ENCODE measurements around the gene USP32. TPM values are rescaled to one million over a fixed set of nuclear protein-coding genes. Genes with fewer than 3 reads are reported as not detected.
A peak's percentile ranks its signal among the peaks of the same experiment; 100 is the strongest.
"Not testable (repeated sequence)": the region's sequence is repeated elsewhere in the genome, so short reads cannot be mapped to it uniquely, and the experiment has no call there.

The USP32 gene
- total RNA-seq, 2 experiments from 2014 or later: 35.8 to 40.1 TPM

DNA sequence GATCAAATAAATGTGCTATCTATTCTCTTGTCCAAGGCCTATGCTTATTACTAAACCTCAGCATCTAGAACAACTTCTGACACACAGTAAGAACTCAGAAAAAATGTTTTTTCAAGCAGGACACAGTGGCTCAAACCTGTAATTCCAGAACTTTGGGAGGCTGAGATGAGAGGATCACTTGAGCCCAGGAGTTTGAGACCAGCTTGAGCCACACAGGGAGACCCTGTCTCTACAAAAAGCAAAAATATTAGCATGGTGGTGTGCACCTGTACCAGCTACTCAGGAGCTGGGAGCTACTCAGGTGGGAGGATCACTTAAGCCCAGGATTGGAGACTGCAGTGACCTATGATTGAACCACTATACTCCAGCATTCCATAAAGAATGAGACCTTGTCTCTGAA lies 32.5 kb downstream of the USP32 start:
- Mint-ChIP-seq H3K4me3 (no peak overlapping the region), H3K36me3 (ENCODE audit: low read depth) (no peaks in the 10 kb centered on the region), H3K27ac (no peak overlapping the region), H3K9me3 (no peaks in the 10 kb centered on the region), H3K4me1 (peaks cover 39% of the 10 kb centered on the region), H3K27me3 (no peaks in the 10 kb centered on the region)
- ChIA-PET POLR2A (interaction anchor here (0.8 kb wide), 1 partner anchor 33 kb away, joined by 3 read pairs; the partner anchor contains the start of gene USP32), CTCF (interaction anchor here (0.6 to 1.4 kb wide), 3 partner anchors 13 to 666 kb away, joined by 3 to 6 read pairs (median 3); no protein-coding TSS in a partner anchor)
- DNase-seq: no peak

DNA sequence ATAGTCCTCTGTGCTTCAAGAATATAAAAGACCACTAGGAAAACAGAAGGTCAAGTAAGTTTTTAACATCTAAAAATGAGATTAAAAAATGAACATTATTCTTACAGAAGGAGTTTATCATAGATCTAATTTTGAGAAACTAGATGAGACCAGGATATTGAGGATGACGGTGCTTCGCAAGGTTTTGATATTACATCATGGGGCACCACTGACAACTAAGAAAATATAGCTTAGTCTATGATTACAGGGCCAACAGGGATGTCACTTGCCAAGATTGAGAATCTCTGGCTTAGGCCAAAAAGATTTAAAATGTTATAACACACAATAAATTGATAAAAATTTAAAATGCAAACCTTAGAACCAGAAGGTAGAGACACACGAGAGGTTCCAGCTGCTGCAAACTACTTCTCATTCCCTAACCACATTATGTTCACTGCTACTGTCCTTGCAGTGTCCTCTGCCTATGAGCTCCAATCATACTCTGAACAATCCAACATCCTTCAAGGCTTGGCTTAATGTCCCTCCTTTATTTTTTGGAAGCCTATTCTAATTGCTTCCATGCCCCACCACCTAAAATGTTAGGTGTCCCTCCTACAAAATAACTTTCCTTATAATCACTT lies 33.2 kb downstream of the USP32 start:
- POLR2A ChIA-PET: interaction anchor here (0.8 kb wide), 1 partner anchor 33 kb away, joined by 3 read pairs; the partner anchor contains the start of gene USP32
- Mint-ChIP-seq H3K27ac (peak overlapping the region; percentile 48), H3K4me3 (no peak overlapping the region), H3K27me3 (no peaks in the 10 kb centered on the region), H3K4me1 (peaks cover 42% of the 10 kb centered on the region), H3K9me3 (no peaks in the 10 kb centered on the region), H3K36me3 (ENCODE audit: low read depth) (no peaks in the 10 kb centered on the region)
- no peak for DNase-seq
- CTCF ChIA-PET: interaction anchor here (0.6 to 1.4 kb wide), 3 partner anchors 12 to 666 kb away, joined by 3 to 6 read pairs (median 3); no protein-coding TSS in a partner anchor

DNA sequence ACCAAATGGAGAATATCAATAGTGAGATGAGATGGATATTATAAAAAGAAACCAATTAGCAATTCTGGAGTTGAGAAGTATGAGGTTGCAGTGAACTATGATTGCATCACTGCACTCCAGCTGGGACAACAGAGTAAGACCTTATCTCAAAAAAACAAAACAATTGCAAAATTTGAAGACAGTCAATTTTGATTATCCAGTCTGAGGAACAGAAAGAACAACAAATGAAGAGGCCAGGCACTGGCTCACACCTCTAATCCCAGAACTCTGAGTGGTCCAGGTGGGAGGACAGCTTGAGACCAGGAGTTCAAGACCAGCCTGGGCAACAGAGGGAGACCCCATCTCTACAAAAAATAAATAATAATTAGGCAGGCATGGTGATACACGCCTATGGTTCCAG lies 35.0 kb downstream of the USP32 start:
- peaks cover 44% of the 10 kb centered on the region for H3K4me1 Mint-ChIP-seq
- H3K36me3 Mint-ChIP-seq (ENCODE audit: low read depth): no peaks in the 10 kb centered on the region
- DNase-seq: no peak
- H3K27me3 Mint-ChIP-seq: no peaks in the 10 kb centered on the region
- no peaks in the 10 kb centered on the region for H3K9me3 Mint-ChIP-seq
- H3K27ac Mint-ChIP-seq: peak overlapping the region; percentile 56
- POLR2A ChIA-PET: interaction anchor here (3.4 kb wide), 1 partner anchor 35 kb away, joined by 17 read pairs; the partner anchor contains the start of gene USP32
- no peak overlapping the region for H3K4me3 Mint-ChIP-seq
- CTCF ChIA-PET: interaction anchor here (0.6 to 1.8 kb wide), 2 partner anchors 16 to 35 kb away, joined by 3 to 4 read pairs; partner anchors contain the start of gene USP32

DNA sequence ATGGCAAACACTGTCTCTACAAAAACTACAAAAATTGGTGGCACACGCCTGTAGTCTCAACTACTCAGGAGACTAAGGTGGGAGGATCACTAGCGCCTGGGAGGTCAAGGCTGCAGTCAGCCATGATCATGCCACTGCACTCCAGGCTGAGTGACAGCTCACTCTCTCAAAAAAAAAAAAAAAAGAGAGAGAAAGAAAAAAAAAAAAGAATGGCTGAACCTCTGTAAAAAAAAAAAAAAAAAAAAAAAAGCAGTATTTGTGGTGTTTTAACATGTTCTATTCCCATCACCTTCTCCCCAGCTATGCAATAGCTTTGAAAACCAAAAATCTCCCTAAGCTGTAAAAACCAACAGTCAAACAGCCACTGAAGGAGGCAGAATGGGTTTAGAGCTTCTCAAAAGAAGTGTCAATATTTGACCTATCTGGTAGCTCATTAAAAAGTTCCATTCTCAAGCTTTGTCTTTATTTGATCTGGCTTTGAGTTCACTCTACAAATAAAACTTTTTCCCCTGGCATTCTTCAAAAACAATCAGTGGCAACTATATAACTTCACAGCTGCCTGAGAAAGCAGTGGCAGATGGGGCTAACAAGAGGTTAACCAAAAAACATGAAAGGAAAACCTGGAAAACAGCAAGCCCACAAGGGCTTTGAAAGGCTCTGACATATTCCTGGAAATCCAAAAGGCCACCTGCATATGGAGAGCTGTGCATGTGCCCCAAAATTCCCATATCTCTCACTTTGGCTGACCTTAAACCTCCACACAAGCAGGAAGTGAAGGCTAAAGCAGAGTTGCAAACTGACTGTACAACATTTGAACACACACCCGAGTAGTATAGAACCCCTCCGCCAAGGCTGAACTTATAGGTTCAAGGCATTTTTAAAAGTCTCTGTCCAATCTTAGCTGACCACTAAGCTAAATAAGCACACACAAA lies 36.0 kb downstream of the USP32 start:
- Mint-ChIP-seq H3K36me3 (ENCODE audit: low read depth) (no peaks in the 10 kb centered on the region), H3K27me3 (no peaks in the 10 kb centered on the region), H3K4me3 (peak overlapping the region; percentile 15), H3K9me3 (no peaks in the 10 kb centered on the region), H3K27ac (peak overlapping the region; percentile 83), H3K4me1 (peaks cover 44% of the 10 kb centered on the region)
- no peak for DNase-seq
- ChIA-PET CTCF (interaction anchor here (0.6 to 1.8 kb wide), 3 partner anchors 17 to 271 kb away, joined by 4 to 5 read pairs (median 5); partner anchors contain the start of gene USP32), POLR2A (interaction anchor here (0.5 to 3.4 kb wide), 3 partner anchors 13 to 581 kb away, joined by 3 to 17 read pairs (median 4); partner anchors contain the start of gene USP32)

DNA sequence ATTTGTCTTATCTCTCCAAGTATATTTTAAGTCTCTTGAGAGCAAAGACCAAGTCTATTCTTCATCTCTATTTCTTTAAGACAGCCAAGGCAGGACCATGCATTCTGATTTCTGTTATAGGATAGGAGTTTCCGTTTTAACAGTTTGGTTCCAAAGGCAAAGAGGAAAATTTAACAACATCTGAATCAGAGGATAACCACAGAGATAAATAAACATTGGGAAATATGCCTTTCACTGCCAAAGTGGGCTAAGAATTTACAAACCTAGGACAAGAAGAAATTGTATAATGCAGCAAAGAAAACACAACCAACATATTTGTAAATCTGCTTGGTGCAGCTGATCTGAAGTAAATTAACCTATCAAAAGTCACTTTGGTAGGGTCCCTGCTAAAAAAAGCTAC lies 37.7 kb downstream of the USP32 start:
- Mint-ChIP-seq H3K4me3 (no peak overlapping the region), H3K27me3 (no peaks in the 10 kb centered on the region), H3K9me3 (no peaks in the 10 kb centered on the region), H3K27ac (peak overlapping the region; percentile 83), H3K36me3 (ENCODE audit: low read depth) (no peaks in the 10 kb centered on the region), H3K4me1 (peaks cover 44% of the 10 kb centered on the region)
- no peak for DNase-seq
- ChIA-PET CTCF (interaction anchor here (1.2 kb wide), 1 partner anchor 123 kb away, joined by 3 read pairs; no protein-coding TSS in a partner anchor), POLR2A (no interaction called here)

DNA sequence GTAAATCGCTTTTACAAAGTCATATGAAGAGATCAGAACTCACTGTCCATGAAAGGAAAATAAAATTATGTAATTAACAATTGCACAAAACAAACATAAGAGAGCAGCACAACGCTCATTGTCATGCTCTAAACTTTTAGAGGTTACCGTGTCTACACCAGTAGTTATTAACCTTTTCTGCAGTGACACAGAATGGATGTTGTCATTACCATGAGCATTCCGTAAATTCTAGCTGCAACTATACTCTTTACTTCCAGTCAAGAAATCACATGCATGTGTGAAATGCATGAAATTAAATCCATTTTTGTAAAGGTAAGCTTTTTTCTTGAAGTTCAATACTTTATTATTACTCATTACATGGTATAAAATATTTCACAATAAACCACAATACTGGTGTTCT lies 38.2 kb downstream of the USP32 start:
- no peaks in the 10 kb centered on the region for H3K36me3 Mint-ChIP-seq (ENCODE audit: low read depth)
- no peaks in the 10 kb centered on the region for H3K9me3 Mint-ChIP-seq
- POLR2A ChIA-PET: interaction anchor here (1.1 kb wide), 1 partner anchor 15 kb away, joined by 3 read pairs; no protein-coding TSS in a partner anchor
- no peak overlapping the region for H3K27ac Mint-ChIP-seq
- no peak for DNase-seq
- H3K27me3 Mint-ChIP-seq: no peaks in the 10 kb centered on the region
- CTCF ChIA-PET: interaction anchor here (1.2 kb wide), 1 partner anchor 122 kb away, joined by 3 read pairs; no protein-coding TSS in a partner anchor
- H3K4me1 Mint-ChIP-seq: peaks cover 39% of the 10 kb centered on the region
- no peak overlapping the region for H3K4me3 Mint-ChIP-seq

DNA sequence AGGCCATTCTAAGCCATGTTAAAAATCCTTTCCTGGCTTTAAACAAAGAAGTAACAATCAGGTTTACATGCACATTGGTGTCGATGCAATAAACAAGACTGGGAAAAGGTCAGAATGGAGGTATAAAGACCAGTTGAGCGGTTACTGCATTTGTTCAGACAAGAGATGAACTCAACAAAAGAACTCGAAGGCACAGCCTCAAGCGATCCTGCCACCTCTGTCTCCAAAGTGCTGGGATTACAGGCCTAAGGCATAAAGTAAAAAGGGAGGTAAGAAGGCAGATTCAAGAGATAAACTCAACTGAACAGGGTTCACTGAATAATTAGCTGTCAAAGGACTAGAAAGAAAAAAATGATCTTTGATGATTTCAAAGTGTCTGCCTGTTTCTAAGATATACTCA lies 39.4 kb downstream of the USP32 start:
- Mint-ChIP-seq H3K9me3 (no peaks in the 10 kb centered on the region), H3K36me3 (ENCODE audit: low read depth) (peaks cover 3% of the 10 kb centered on the region), H3K27ac (no peak overlapping the region), H3K4me3 (no peak overlapping the region), H3K4me1 (peaks cover 32% of the 10 kb centered on the region), H3K27me3 (no peaks in the 10 kb centered on the region)
- ChIA-PET CTCF (no interaction called here), POLR2A (no interaction called here)
- no peak for DNase-seq

DNA sequence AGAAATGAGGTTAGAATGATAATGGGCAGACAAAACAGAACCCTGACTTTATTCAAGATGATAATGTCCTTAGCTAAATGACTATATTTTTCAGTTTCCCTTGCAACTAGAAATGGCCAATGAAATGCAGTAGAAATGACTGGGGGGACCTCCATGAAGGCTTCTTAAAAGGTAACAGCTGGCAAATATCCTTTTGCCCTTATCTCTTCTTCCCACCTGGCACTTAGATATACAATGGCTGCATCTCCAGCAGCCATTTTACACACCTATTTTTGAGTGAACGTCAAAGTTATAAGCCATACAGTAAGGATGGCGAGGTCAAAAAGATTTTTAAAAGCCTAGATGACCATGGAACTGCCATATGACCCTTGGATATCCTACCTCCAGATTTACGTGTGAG lies 39.9 kb downstream of the USP32 start:
- H3K27ac Mint-ChIP-seq: no peak overlapping the region
- no peaks in the 10 kb centered on the region for H3K9me3 Mint-ChIP-seq
- H3K36me3 Mint-ChIP-seq (ENCODE audit: low read depth): peaks cover 3% of the 10 kb centered on the region
- no peak for DNase-seq
- no peak overlapping the region for H3K4me3 Mint-ChIP-seq
- ChIA-PET POLR2A (no interaction called here), CTCF (no interaction called here)
- H3K27me3 Mint-ChIP-seq: no peaks in the 10 kb centered on the region
- H3K4me1 Mint-ChIP-seq: peaks cover 29% of the 10 kb centered on the region

DNA sequence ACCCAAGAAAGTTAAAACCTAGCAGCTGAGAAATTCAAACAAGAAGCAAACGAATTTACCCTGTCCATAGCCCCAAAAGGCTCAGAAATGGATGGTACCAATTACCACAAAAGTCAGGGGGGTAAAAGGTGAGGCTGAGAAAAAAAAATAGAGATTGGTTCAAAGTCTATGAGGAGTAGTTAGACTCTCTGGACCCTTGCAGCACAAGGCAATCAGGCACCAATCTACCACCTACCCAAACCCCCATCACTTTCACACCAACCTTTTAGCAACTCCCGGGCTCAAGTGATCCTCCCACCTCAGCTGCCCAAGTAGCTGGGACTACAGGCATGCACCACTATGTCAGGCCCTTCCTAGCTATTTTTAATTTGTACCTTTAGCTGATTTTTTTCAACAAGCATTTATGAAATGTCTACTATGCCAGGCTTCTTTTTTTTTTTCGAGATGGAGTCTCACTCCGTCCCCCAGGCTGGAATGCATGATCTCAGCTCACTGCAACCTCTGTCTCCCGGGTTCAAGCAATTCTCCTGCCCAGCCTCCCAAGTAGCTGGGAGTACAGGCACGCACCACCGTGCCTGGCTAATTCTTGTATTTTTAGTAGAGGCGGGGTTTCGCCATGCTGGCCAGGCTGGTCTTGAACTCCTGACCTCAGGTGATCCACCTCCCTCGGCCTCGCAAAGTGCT lies 40.8 kb downstream of the USP32 start:
- no peak for DNase-seq
- no peaks in the 10 kb centered on the region for H3K9me3 Mint-ChIP-seq
- H3K4me1 Mint-ChIP-seq: peaks cover 20% of the 10 kb centered on the region
- H3K4me3 Mint-ChIP-seq: no peak overlapping the region
- no peak overlapping the region for H3K27ac Mint-ChIP-seq
- CTCF ChIA-PET: no interaction called here
- H3K36me3 Mint-ChIP-seq (ENCODE audit: low read depth): peaks cover 3% of the 10 kb centered on the region
- H3K27me3 Mint-ChIP-seq: no peaks in the 10 kb centered on the region
- POLR2A ChIA-PET: no interaction called here

DNA sequence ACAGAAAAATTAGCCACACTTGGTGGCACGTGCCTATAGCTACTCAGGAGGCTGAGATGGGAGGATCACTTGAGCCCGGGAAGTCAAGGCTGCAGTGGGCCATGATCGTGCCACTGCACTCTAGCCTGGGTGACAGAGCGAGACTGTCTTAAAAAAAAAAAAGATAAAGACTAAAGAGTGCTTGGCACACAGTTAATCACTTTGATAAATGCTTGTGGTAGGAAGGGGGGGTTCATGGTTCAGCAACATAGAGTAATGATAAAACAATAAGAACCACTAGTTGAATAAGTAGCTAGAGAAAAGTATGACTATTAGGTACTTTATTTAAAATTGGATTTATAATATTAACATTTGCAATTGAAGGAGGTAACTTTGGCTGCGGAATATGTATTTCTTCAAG lies 43.3 kb downstream of the USP32 start:
- H3K4me1 Mint-ChIP-seq: peaks cover 1% of the 10 kb centered on the region
- ChIA-PET POLR2A (no interaction called here), CTCF (no interaction called here)
- H3K27me3 Mint-ChIP-seq: no peaks in the 10 kb centered on the region
- no peaks in the 10 kb centered on the region for H3K9me3 Mint-ChIP-seq
- no peak for DNase-seq
- H3K36me3 Mint-ChIP-seq (ENCODE audit: low read depth): peaks cover 9% of the 10 kb centered on the region
- no peak overlapping the region for H3K27ac Mint-ChIP-seq
- no peak overlapping the region for H3K4me3 Mint-ChIP-seq

DNA sequence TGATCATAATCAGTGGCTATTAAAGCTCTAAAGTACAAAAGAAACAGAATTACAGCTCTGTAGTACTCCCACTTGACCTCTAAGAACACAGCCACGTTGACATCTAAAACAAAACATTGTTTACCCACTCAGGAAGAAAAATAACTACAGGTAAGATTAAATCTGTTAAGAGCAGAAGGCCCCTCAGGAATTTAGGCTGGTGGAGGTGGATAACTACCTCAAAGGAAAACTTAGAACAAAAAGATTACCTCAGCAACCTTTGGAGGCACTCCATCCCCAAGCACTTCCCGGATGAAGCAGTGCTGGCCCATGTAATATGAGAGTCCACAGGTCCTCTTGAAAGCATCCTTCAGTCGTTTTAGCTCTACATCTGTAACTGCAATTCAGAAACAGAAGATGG lies 46.7 kb downstream of the USP32 start:
- Mint-ChIP-seq H3K9me3 (peaks cover 4% of the 10 kb centered on the region), H3K4me3 (no peak overlapping the region), H3K4me1 (peaks cover 18% of the 10 kb centered on the region), H3K27ac (no peak overlapping the region), H3K27me3 (no peaks in the 10 kb centered on the region), H3K36me3 (ENCODE audit: low read depth) (peaks cover 37% of the 10 kb centered on the region)
- no peak for DNase-seq
- ChIA-PET POLR2A (no interaction called here), CTCF (no interaction called here)

DNA sequence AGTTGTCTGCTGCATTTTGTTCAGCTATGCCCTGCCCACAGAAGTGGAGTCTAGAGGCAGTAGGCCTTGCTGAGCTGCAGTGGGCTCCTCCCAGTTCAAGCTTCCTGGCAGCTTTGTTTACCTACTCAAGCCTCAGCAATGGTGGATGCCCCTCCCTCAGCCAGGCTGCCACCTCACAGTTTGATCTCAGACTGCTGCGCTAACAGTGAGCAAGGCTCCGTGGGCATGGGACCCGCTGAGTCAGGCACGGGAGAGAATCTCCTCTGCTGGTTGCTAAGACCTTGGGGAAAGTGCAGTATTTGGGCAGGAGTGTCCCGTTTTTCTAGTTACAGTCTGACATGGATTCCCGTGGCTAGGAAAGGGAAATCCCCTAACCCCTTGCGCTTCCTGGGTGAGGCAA lies 49.4 kb downstream of the USP32 start:
- H3K27me3 Mint-ChIP-seq, H3K9me3 Mint-ChIP-seq, CTCF ChIA-PET, H3K4me3 Mint-ChIP-seq: not testable (repeated sequence)
- DNase-seq: peak; percentile 40
- H3K36me3 Mint-ChIP-seq (ENCODE audit: low read depth): peaks cover 40% of the 10 kb centered on the region
- peaks cover 18% of the 10 kb centered on the region for H3K4me1 Mint-ChIP-seq
- POLR2A ChIA-PET: interaction anchor here (1.6 kb wide), 1 partner anchor 13 kb away, joined by 4 read pairs; no protein-coding TSS in a partner anchor
- peak overlapping the region; percentile 56 for H3K27ac Mint-ChIP-seq

DNA sequence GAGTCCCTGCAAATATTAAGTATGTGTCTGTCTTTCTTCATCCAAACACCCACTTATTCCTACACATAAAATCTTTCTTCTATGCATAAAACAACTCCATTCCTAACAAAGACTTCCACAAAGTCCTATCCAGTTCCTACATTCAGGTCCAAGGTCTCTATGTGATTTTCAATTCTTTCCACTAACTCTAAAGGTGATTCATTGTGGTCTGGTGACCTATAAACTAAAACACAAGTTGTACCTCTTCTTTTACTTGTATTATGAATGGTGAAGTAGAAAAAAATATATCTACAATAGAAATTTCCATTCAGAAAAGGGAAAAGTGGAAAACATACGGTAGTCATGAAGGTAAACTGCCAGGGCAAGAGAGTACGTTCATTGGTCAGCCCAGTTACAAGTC lies 56.6 kb downstream of the USP32 start:
- H3K36me3 Mint-ChIP-seq (ENCODE audit: low read depth): peaks cover 12% of the 10 kb centered on the region
- H3K27ac Mint-ChIP-seq: no peak overlapping the region
- peaks cover 7% of the 10 kb centered on the region for H3K4me1 Mint-ChIP-seq
- H3K4me3 Mint-ChIP-seq: no peak overlapping the region
- H3K9me3 Mint-ChIP-seq: no peaks in the 10 kb centered on the region
- no peaks in the 10 kb centered on the region for H3K27me3 Mint-ChIP-seq
- CTCF ChIA-PET: no interaction called here
- no peak for DNase-seq
- POLR2A ChIA-PET: no interaction called here
